HepG2 (cell line): ENCODE results near the gene AGPAT3. TPM values are rescaled to one million over a fixed set of nuclear protein-coding genes. Genes with fewer than 3 reads are reported as not detected.

Experiments
- ATAC-seq: fragments of 200-7000 bp; cut with Tn5 transposase; 3 replicates; pipeline ENCODE4 v1.9.1; 2020; ENCODE audit warnings: mild to moderate bottlenecking, moderate library complexity
- BruUV-seq: library from RNA; stranded (reverse); fragments of 400-500 nt; replicated peaks from 2 replicates; lab custom pipeline; 2021; lab: Mats Ljungman, UMichigan
- CTCF ChIA-PET: fragments of 300-600 bp; formaldehyde crosslinking; extraction: SDS; loops from one replicate; lab custom pipeline; 2021; ENCODE audit warnings: low total read pairs, inconsistent platforms, low intra/inter-chr PET ratio; lab: Yijun Ruan, JAX
- POLR2A ChIA-PET: fragments of 350-600 bp; sonication (Branson Sonifier 250); formaldehyde crosslinking; loops from one replicate; lab custom pipeline; 2020; ENCODE audit warnings: antibody characterized with exemption, inconsistent platforms; lab: Yijun Ruan, JAX
- DNase-seq: peaks from one replicate; pipeline ENCODE4 v3.0.0-alpha.2; 2015; ENCODE audit warnings: low spot score
- FAIRE-seq: peaks from 3 replicates; lab custom pipeline; 2011; peaks lifted over from hg19 to GRCh38; lab: Jason Lieb, UNC
- H2AFZ ChIP-seq: one replicate; pipeline ENCODE4 v1.6.1; 2011; ENCODE audit warnings: low read length, inconsistent platforms
- H3K27ac ChIP-seq: fragments of 300-600 bp; 3 replicates; pipeline ENCODE4 v1.8.0; 2011; ENCODE audit warnings: mixed run types, mild to moderate bottlenecking, mixed read lengths, low read length, inconsistent platforms; ENCODE audit not compliant: insufficient read depth; ENCODE audit errors: extremely low read length
- H3K27me3 ChIP-seq, 2 experiments: fragments of 200-600 bp in 1 of 2; 2 replicates in 1 of 2; 3 replicates in 1 of 2; pipeline versions ENCODE4 v1.6.0 to v1.8.0; 2011; ENCODE audit warnings: low read length in 2 of 2, mild to moderate bottlenecking in 2 of 2, moderate library complexity in 2 of 2, inconsistent platforms in 1 of 2; ENCODE audit not compliant: insufficient read depth in 2 of 2, control insufficient read depth in 1 of 2
- H3K36me3 ChIP-seq, 2 experiments: fragments of 200-600 bp in 1 of 2; replicated peaks in 1 of 2; 2 replicates in 1 of 2; 3 replicates in 1 of 2; pipeline versions ENCODE4 v1.5.1 to v1.8.0; 2011; ENCODE audit warnings: low read length in 2 of 2, inconsistent platforms in 1 of 2; ENCODE audit not compliant: insufficient read depth in 2 of 2, control insufficient read depth in 1 of 2
- H3K4me1 ChIP-seq: 2 replicates; pipeline ENCODE4 v1.5.1; 2012; ENCODE audit warnings: low read length, inconsistent platforms; ENCODE audit not compliant: insufficient read depth
- H3K4me2 ChIP-seq: 2 replicates; pipeline ENCODE4 v1.6.0; 2011; ENCODE audit warnings: low read depth, low read length, inconsistent platforms
- H3K4me3 ChIP-seq, 3 experiments: fragments of 200-600 bp in 1 of 3; sonication (generic), shearing (Covaris generic) in 1 of 3; replicated peaks in 1 of 3; 2 replicates each; pipeline ENCODE4 v1.5.1; 2011 to 2016; ENCODE audit warnings: low read length in 3 of 3, inconsistent platforms in 2 of 3, low read depth in 2 of 3, mild to moderate bottlenecking in 2 of 3, control low read depth in 1 of 3, mixed read lengths in 1 of 3; ENCODE audit not compliant: insufficient read depth in 1 of 3
- H3K79me2 ChIP-seq: one replicate; pipeline ENCODE4 v1.6.1; 2011; ENCODE audit warnings: low read length, inconsistent platforms; ENCODE audit not compliant: insufficient read depth
- H3K9ac ChIP-seq: 2 replicates; pipeline ENCODE4 v1.6.0; 2011; ENCODE audit warnings: mild to moderate bottlenecking, low read depth, low read length, inconsistent platforms; ENCODE audit not compliant: insufficient read depth
- H3K9me3 ChIP-seq: 2 replicates; pipeline ENCODE4 v1.5.1; 2012; ENCODE audit warnings: mild to moderate bottlenecking, low read length
- H4K20me1 ChIP-seq: 2 replicates; pipeline ENCODE4 v1.6.0; 2011; ENCODE audit warnings: inconsistent platforms, mild to moderate bottlenecking, low read length, moderate library complexity; ENCODE audit not compliant: insufficient read depth
- BCL6 ChIP-seq: IDR thresholded peaks from 2 replicates; pipeline ENCODE4 v1.6.1; 2016; ENCODE audit warnings: missing genetic modification reagents, missing compliant biosample characterization
- ETV6 ChIP-seq: sonication (generic); formaldehyde crosslinking; conservative IDR thresholded peaks from 2 replicates; pipeline ENCODE4 v1.4.0; 2020; ENCODE audit warnings: missing genetic modification reagents
- MLXIP ChIP-seq: sonication (generic); formaldehyde crosslinking; IDR thresholded peaks from 2 replicates; pipeline ENCODE4 v1.9.0; 2021; ENCODE audit warnings: missing genetic modification reagents, borderline replicate concordance
- NFIB ChIP-seq: sonication (generic); formaldehyde crosslinking; IDR thresholded peaks from 2 replicates; pipeline ENCODE4 v1.9.0; 2021; ENCODE audit warnings: missing genetic modification reagents, mild to moderate bottlenecking, borderline replicate concordance
- SIN3A ChIP-seq: IDR thresholded peaks from 2 replicates; pipeline ENCODE4 v1.6.1; 2011; ENCODE audit warnings: low read depth, mild to moderate bottlenecking, control low read depth, low read length, borderline replicate concordance
- SMYD3 ChIP-seq: sonication (generic); formaldehyde crosslinking; IDR thresholded peaks from 2 replicates; pipeline ENCODE4 v1.8.1; 2023; ENCODE audit warnings: mild to moderate bottlenecking, missing genetic modification reagents
- TFDP1 ChIP-seq: IDR thresholded peaks from 2 replicates; pipeline ENCODE4 v1.6.1; 2016; ENCODE audit warnings: missing compliant biosample characterization, missing genetic modification reagents, borderline replicate concordance
- TGIF2 ChIP-seq: IDR thresholded peaks from 2 replicates; pipeline ENCODE4 v1.6.1; 2016; ENCODE audit warnings: control low read depth, missing compliant biosample characterization
- THAP11 ChIP-seq: IDR thresholded peaks from 2 replicates; pipeline ENCODE4 v1.6.1; 2016; ENCODE audit warnings: missing biosample characterization, missing genetic modification reagents
- UBTF ChIP-seq: sonication (generic); formaldehyde crosslinking; IDR thresholded peaks from 2 replicates; pipeline ENCODE4 v1.4.0; 2020; ENCODE audit warnings: mild to moderate bottlenecking, missing genetic modification reagents
- ZNF3 ChIP-seq: IDR thresholded peaks from 2 replicates; pipeline ENCODE4 v1.7.0; 2017; ENCODE audit warnings: inconsistent platforms
- ZSCAN29 ChIP-seq: sonication (generic); formaldehyde crosslinking; conservative IDR thresholded peaks from 2 replicates; pipeline ENCODE4 v1.4.0; 2020; ENCODE audit warnings: mild to moderate bottlenecking, missing genetic modification reagents
- WGBS: methylation state at CpG from one replicate; pipeline ENCODE4 v1.1.6; 2017; ENCODE audit warnings: low lambda C conversion rate; 5-methylcytosine and 5-hydroxymethylcytosine counted together
- in situ Hi-C: cut with HindIII; loops from 2 replicates; pipeline ENCODE4 v1.10.0; 2017; ENCODE audit warnings: low pct_unique_long_range_greater_than_20kb; ENCODE audit not compliant: extremely low pct_ligation_motif_present
- intact Hi-C: fragments of 100-400 bp; cut with micrococcal nuclease; formaldehyde crosslinking; loops from one replicate; pipeline ENCODE4 v1.10.0; 2022; ENCODE audit not compliant: unreplicated experiment
- polyA plus RNA-seq, 8 experiments: library from polyadenylated mRNA; depleted of rRNA in 3 of 8; stranded (reverse) in 7 of 8; unstranded in 1 of 8; fragments of >200 nt; fragmentation: Illumina TruSeq in 4 of 8; extraction: Trizol in 4 of 8; gene quantifications; 2 replicates each; pipeline versions ENCODE4 v1.2.1 to v1.2.3, GENCODE V29; 2011 to 2016; ENCODE audit warnings: low read depth in 4 of 8, missing spikeins in 1 of 8, mixed read lengths in 1 of 8; ENCODE audit not compliant: insufficient read depth in 1 of 8
- total RNA-seq, 5 experiments: library from RNA; depleted of rRNA; stranded (reverse); fragments of >200 nt; fragmentation: Illumina TruSeq; extraction: Trizol; gene quantifications; 2 replicates each; pipeline ENCODE4 v1.2.3, GENCODE V29; 2016; ENCODE audit warnings: low read depth in 1 of 5
- TF ChIP-seq, protein P1 (sequence below): sonication (generic); formaldehyde crosslinking; conservative IDR thresholded peaks from 2 replicates; pipeline ENCODE4 v1.8.1; 2023; ENCODE audit warnings: missing genetic modification reagents

AGPAT3 gene
- total and polyA plus RNA-seq, 2 of the 13 experiments (the other 11 are each of a cell fraction or from before 2014, with no cell fraction given) = 32.2 to 54.4 TPM

- BruUV-seq = no TSS peak
- Histone ChIP-seq H3K27me3 (no peaks in the 10 kb centered on the region; a peak in 1 of 5 replicates), H3K79me2 (peaks cover 42% of the 10 kb centered on the region), H2AFZ (no peak within 1 kb of the TSS), H3K9ac (peak within 1 kb of the TSS; percentile 90), H3K9me3 (no peaks in the 10 kb centered on the region), H3K36me3 (no peaks in the 10 kb centered on the region), H3K27ac (peak within 1 kb of the TSS; percentile 92), H3K4me2 (peak within 1 kb of the TSS; percentile 90), H3K4me3 (peak within 1 kb of the TSS; percentile 80 to 85 (median 83)), H4K20me1 (0 out of 2 replicates have a peak, but pooled peaks cover 9% of the 10 kb centered on the region), H3K4me1 (peaks cover 47% of the 10 kb centered on the region)
- 2% methylated on average over 26 of the region's 107 CpGs for WGBS
- ChIA-PET CTCF (no interaction called here), POLR2A (no interaction called here)
- intact Hi-C loops = no loop called here
- in situ Hi-C loops = no loop called here
- DNase-seq = peak; percentile 62
- peak; percentile 72 for ATAC-seq
- no peak for FAIRE-seq
- TF ChIP-seq TGIF2 (no peak), ZNF3 (CRISPR knock-in tag) (no peak), UBTF (CRISPR knock-in tag) (peak; percentile 61; the same call in 1 of the 2 replicates), TFDP1 (peak; percentile 87; the same call in 1 of the 2 replicates), ETV6 (CRISPR knock-in tag) (0 out of 2 replicates have a peak, but pooled peaks have one; percentile 31), NFIB (CRISPR knock-in tag) (no peak), BCL6 (CRISPR knock-in tag) (no peak), ZSCAN29 (CRISPR knock-in tag) (no peak), THAP11 (peak; percentile 85), MLXIP (no peak), SIN3A (peak; percentile 69; the same call in 1 of the 2 replicates), SMYD3 (CRISPR knock-in tag) (no peak)
- TF ChIP-seq, protein P1, sequence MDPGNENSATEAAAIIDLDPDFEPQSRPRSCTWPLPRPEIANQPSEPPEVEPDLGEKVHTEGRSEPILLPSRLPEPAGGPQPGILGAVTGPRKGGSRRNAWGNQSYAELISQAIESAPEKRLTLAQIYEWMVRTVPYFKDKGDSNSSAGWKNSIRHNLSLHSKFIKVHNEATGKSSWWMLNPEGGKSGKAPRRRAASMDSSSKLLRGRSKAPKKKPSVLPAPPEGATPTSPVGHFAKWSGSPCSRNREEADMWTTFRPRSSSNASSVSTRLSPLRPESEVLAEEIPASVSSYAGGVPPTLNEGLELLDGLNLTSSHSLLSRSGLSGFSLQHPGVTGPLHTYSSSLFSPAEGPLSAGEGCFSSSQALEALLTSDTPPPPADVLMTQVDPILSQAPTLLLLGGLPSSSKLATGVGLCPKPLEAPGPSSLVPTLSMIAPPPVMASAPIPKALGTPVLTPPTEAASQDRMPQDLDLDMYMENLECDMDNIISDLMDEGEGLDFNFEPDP (CRISPR knock-in tag) = no peak
Observed at GRCh38 chr21:44011579-44012473, 146.8 kb downstream of the AGPAT3 start, which contains the start of gene TRAPPC10. TRAPPC10 (plus strand) TSS chr21:44012309; CDS start chr21:44012494, 185 bp downstream.
